Activated gamma-delta T cell treated with anti-CD3 and anti-CD28 coated beads, Interleukin-2, amount 50 U/mL, for 16 hours (primary cell): ENCODE measurements around the gene PLCH1.

Experiments used
- DNase-seq: peaks from one replicate; pipeline ENCODE4 v3.0.0-alpha.2; 2020; ENCODE audit warnings: low read depth

The PLCH1 gene

GRCh38 chr3:155370764-155371503 is 373.9 kb downstream of the PLCH1 start:
- no peak for DNase-seq

- DNase-seq, result no peak
These were observed 374.7 kb downstream of the PLCH1 start for GRCh38 chr3:155370198-155370597.

GRCh38 chr3:155369735-155370134 is 375.1 kb downstream of the PLCH1 start:
- DNase-seq, result no peak

GRCh38 chr3:155369244-155369643 is 375.6 kb downstream of the PLCH1 start:
- no peak for DNase-seq

- no peak for DNase-seq
These were observed 376.1 kb downstream of the PLCH1 start for GRCh38 chr3:155368786-155369185.

GRCh38 chr3:155367506-155367905 is 377.4 kb downstream of the PLCH1 start:
- DNase-seq, result no peak

- DNase-seq, result no peak
These were observed 379.6 kb downstream of the PLCH1 start for GRCh38 chr3:155365178-155365783.

GRCh38 chr3:155364492-155364891 is 380.4 kb downstream of the PLCH1 start:
- DNase-seq, result no peak

- no peak for DNase-seq
These were observed 381.2 kb downstream of the PLCH1 start for GRCh38 chr3:155363690-155364070.

- DNase-seq, result no peak
These were observed 381.8 kb downstream of the PLCH1 start for GRCh38 chr3:155362808-155363689.

- DNase-seq, result no peak
These were observed 384.6 kb downstream of the PLCH1 start for GRCh38 chr3:155360281-155360680.

- no peak for DNase-seq
These were observed 388.1 kb downstream of the PLCH1 start for GRCh38 chr3:155356594-155357370.

GRCh38 chr3:155354658-155355057 is 390.2 kb downstream of the PLCH1 start:
- DNase-seq, result no peak

GRCh38 chr3:155352900-155353490 is 391.9 kb downstream of the PLCH1 start:
- DNase-seq, result no peak

GRCh38 chr3:155350571-155350970 is 394.3 kb downstream of the PLCH1 start:
- DNase-seq, result no peak

GRCh38 chr3:155347901-155348300 is 397.0 kb downstream of the PLCH1 start:
- no peak for DNase-seq

- no peak for DNase-seq
These were observed 402.5 kb downstream of the PLCH1 start for GRCh38 chr3:155342344-155342743.

- no peak for DNase-seq
These were observed 405.8 kb downstream of the PLCH1 start for GRCh38 chr3:155339052-155339451.

- DNase-seq, result no peak
These were observed 409.0 kb downstream of the PLCH1 start for GRCh38 chr3:155335724-155336354.

GRCh38 chr3:155334914-155335723 is 409.8 kb downstream of the PLCH1 start:
- no peak for DNase-seq
